Glutamatergic neuron (in vitro differentiated cells): ENCODE data around the gene TRAF7. TPM values are rescaled to one million over a fixed set of nuclear protein-coding genes. Genes with fewer than 3 reads are reported as not detected.

ENCODE experiments used
- DNase-seq: peaks from one replicate; pipeline ENCODE4 v3.0.0; 2022
- H3K27ac Mint-ChIP-seq: one replicate; pipeline ENCODE4 v1.8.0; 2020; ENCODE audit warnings: mild to moderate bottlenecking, mixed read lengths, inconsistent platforms; ENCODE audit not compliant: unreplicated experiment
- H3K27me3 Mint-ChIP-seq: one replicate; pipeline ENCODE4 v1.8.0; 2020; ENCODE audit warnings: mild to moderate bottlenecking, moderate library complexity, mixed read lengths, inconsistent platforms; ENCODE audit not compliant: unreplicated experiment
- H3K36me3 Mint-ChIP-seq: one replicate; pipeline ENCODE4 v1.8.0; 2020; ENCODE audit warnings: mild to moderate bottlenecking, mixed read lengths, inconsistent platforms; ENCODE audit not compliant: unreplicated experiment
- H3K4me1 Mint-ChIP-seq: one replicate; pipeline ENCODE4 v1.8.0; 2020; ENCODE audit warnings: mild to moderate bottlenecking, low read depth, mixed read lengths, inconsistent platforms; ENCODE audit not compliant: unreplicated experiment
- H3K4me3 Mint-ChIP-seq: one replicate; pipeline ENCODE4 v1.8.0; 2020; ENCODE audit warnings: mild to moderate bottlenecking, mixed read lengths, inconsistent platforms; ENCODE audit not compliant: unreplicated experiment
- H3K9me3 Mint-ChIP-seq: one replicate; pipeline ENCODE4 v1.8.0; 2020; ENCODE audit warnings: mild to moderate bottlenecking, moderate library complexity, mixed read lengths, inconsistent platforms; ENCODE audit not compliant: unreplicated experiment
- total RNA-seq: library from RNA; stranded (reverse); fragmentation: NEBNext Ultra II Directional; extraction: Animal tissue kit (Norgen Biotek cat#: 25700); gene quantifications from one replicate; pipeline ENCODE4 v1.2.1, GENCODE V29; 2021; ENCODE audit not compliant: unreplicated experiment
- TF ChIP-seq, protein P1 (sequence below): fragments of 200-600 bp; sonication (generic); IDR thresholded peaks from one replicate; pipeline ENCODE4 v1.5.0; 2021; ENCODE audit not compliant: partially characterized antibody, unreplicated experiment

TRAF7 gene
- total RNA-seq, 1 donor from 2014 or later, result 74.8 TPM

DNA sequence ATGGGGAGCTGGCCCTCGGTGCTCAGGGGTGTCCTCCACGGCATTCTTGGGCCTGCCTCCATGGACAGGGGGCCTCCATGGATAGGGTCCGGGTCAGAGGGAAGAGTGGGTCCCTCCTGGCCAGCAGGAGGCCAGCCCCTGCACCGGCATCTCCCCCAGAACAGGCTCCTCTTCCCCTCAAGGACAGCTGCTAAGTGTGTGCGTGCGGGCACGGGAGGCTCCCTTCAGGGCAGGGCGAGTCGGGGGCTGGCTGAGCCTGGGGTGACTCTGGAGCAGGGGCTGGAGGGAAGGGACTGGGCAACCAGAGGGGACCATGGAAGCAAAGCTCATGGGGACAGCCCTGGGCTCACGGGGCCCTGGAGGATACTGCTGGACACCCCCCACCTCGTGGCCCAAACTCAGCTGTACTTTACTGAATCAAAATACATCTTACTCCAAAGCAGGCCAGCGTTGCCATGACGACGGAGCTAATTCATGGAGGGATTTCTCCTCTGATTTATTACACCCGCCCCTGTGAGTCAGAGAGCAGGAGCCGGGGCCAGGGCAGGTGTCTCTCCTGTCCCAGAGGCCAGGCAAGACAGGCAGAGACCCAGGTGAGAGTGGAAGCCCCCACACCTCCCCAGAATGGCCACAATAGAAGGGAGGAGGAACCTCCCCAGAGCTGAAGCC lies 38.7 kb downstream of the TRAF7 start:
- Mint-ChIP-seq H3K27ac (no peak overlapping the region), H3K4me1 (no peaks in the 10 kb centered on the region), H3K9me3 (peaks cover 3% of the 10 kb centered on the region), H3K36me3 (no peaks in the 10 kb centered on the region), H3K27me3 (peaks cover 19% of the 10 kb centered on the region), H3K4me3 (peak overlapping the region; percentile 59)
- no peak for DNase-seq
- TF ChIP-seq, protein P1, sequence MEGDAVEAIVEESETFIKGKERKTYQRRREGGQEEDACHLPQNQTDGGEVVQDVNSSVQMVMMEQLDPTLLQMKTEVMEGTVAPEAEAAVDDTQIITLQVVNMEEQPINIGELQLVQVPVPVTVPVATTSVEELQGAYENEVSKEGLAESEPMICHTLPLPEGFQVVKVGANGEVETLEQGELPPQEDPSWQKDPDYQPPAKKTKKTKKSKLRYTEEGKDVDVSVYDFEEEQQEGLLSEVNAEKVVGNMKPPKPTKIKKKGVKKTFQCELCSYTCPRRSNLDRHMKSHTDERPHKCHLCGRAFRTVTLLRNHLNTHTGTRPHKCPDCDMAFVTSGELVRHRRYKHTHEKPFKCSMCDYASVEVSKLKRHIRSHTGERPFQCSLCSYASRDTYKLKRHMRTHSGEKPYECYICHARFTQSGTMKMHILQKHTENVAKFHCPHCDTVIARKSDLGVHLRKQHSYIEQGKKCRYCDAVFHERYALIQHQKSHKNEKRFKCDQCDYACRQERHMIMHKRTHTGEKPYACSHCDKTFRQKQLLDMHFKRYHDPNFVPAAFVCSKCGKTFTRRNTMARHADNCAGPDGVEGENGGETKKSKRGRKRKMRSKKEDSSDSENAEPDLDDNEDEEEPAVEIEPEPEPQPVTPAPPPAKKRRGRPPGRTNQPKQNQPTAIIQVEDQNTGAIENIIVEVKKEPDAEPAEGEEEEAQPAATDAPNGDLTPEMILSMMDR, result no peak

- Mint-ChIP-seq H3K27ac (no peak overlapping the region), H3K4me3 (peak overlapping the region; percentile 59), H3K9me3 (peaks cover 3% of the 10 kb centered on the region), H3K27me3 (peaks cover 19% of the 10 kb centered on the region), H3K4me1 (no peaks in the 10 kb centered on the region), H3K36me3 (no peaks in the 10 kb centered on the region)
- TF ChIP-seq, protein P1, result peak; percentile 48
- no peak for DNase-seq
Observed at GRCh38 chr16:2194852-2195321, 39.3 kb downstream of the TRAF7 start.

GRCh38 chr16:2195322-2196161 lies 40.0 kb downstream of the TRAF7 start:
- peaks cover 4% of the 10 kb centered on the region for H3K36me3 Mint-ChIP-seq
- H3K9me3 Mint-ChIP-seq, result peaks cover 3% of the 10 kb centered on the region
- peak; percentile 67 for DNase-seq
- no peaks in the 10 kb centered on the region for H3K4me1 Mint-ChIP-seq
- H3K4me3 Mint-ChIP-seq, result peak overlapping the region; percentile 59
- TF ChIP-seq, protein P1, result no peak
- H3K27me3 Mint-ChIP-seq, result peaks cover 21% of the 10 kb centered on the region
- no peak overlapping the region for H3K27ac Mint-ChIP-seq

- DNase-seq, result peak; percentile 58
- Mint-ChIP-seq H3K36me3 (peaks cover 5% of the 10 kb centered on the region), H3K27ac (no peak within 1 kb of the TSS)
Observed at GRCh38 chr16:2196162-2196980, 40.8 kb downstream of the TRAF7 start, which contains the start of gene CASKIN1. CASKIN1 (minus strand) TSS chr16:2196605; CDS start chr16:2196432, 173 bp downstream.

More at GRCh38 chr16:2196162-2196980, 40.8 kb downstream of the TRAF7 start, which contains the start of gene CASKIN1:
- Mint-ChIP-seq H3K27me3 (peaks cover 24% of the 10 kb centered on the region), H3K9me3 (peaks cover 3% of the 10 kb centered on the region), H3K4me1 (no peaks in the 10 kb centered on the region), H3K4me3 (peak within 1 kb of the TSS; percentile 59)
- TF ChIP-seq, protein P1, result no peak
